ENCODE data around the gene ATXN7L2.

Gene ATXN7L2

DNA sequence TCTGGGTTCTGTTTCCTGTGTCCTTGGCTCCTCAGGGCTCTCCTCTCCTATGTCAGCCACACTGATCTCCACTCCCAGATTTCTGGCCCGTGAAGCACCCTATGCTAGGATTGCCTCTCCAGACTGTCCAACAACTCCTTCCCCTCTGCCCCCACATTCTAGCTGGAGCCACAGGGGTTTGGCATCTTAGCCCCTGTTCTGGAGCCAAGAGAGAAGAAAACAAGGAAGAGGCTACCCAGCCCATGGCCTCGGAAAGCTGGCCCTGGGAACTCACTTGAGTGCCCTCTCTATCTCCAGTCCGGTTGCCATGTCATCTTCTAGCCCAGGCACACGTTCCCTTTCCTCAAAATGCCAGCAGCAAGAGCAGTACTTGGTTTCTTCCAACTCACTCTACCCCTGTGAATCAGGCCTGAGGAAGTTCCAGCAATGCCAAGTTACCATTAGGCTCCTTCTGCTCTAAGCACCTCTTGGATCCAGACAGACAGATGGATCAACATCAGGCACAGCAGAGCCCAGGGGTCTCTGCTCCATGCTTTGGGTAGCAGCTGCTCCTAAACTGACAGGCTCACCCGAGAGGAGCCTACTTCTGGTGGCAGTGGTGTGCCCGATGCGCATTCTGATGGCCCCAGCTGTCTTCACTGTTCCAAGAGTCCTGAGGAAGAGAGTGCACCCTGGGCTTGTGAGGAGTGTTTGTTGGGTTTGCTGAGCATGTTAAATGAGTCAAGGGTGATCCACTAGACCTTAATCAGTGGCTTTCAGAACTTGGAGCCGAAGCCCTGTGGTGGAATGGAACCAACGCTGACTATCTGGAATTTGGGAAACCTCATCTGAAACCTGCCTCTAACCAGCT lies 44.4 kb downstream of the ATXN7L2 start:
- Histone ChIP-seq H3K4me3 (ENCODE audit: low read depth, low read length) (no peak overlapping the region), H3K79me2 (ENCODE audit: control insufficient read depth, insufficient read depth, low read length, unreplicated experiment) (no peaks in the 10 kb centered on the region), H3K27me3 (ENCODE audit: insufficient read depth, low read length) (peaks cover 22% of the 10 kb centered on the region), H3K36me3 (ENCODE audit: insufficient read depth, low read length) (no peaks in the 10 kb centered on the region), H2AFZ (ENCODE audit: low read length, unreplicated experiment) (no peak overlapping the region), H3K27ac (ENCODE audit: low read depth, low read length) (no peak overlapping the region), H3K4me1 (ENCODE audit: control insufficient read depth, insufficient read depth, low read length, unreplicated experiment) (peaks cover 8% of the 10 kb centered on the region)

DNA sequence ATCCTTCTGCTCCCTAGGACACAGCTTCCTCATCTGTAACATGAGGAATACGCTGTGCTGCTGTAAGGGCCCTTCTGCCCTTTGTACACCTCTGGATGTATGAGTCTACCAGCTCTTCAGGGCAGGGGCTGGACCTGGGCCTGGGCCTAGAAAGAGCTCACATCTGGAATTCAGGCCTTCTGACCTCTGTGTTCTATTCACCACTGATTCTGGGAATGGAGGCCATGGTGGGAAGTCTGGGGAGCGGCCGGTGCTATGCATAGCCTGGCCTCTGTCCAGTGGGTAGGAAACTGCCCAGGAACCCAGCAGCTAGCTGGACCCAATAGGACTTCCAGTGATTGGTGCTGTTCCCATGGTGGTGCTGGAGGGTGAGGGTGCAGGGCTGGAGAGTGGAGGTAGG lies 45.0 kb downstream of the ATXN7L2 start:
- Histone ChIP-seq H3K79me2 (ENCODE audit: control insufficient read depth, insufficient read depth, low read length, unreplicated experiment) (no peaks in the 10 kb centered on the region), H3K4me1 (ENCODE audit: control insufficient read depth, insufficient read depth, low read length, unreplicated experiment) (peaks cover 8% of the 10 kb centered on the region), H2AFZ (ENCODE audit: low read length, unreplicated experiment) (no peak overlapping the region), H3K27me3 (ENCODE audit: insufficient read depth, low read length) (peaks cover 20% of the 10 kb centered on the region), H3K36me3 (ENCODE audit: insufficient read depth, low read length) (no peaks in the 10 kb centered on the region), H3K27ac (ENCODE audit: low read depth, low read length) (no peak overlapping the region), H3K4me3 (ENCODE audit: low read depth, low read length) (no peak overlapping the region)

DNA sequence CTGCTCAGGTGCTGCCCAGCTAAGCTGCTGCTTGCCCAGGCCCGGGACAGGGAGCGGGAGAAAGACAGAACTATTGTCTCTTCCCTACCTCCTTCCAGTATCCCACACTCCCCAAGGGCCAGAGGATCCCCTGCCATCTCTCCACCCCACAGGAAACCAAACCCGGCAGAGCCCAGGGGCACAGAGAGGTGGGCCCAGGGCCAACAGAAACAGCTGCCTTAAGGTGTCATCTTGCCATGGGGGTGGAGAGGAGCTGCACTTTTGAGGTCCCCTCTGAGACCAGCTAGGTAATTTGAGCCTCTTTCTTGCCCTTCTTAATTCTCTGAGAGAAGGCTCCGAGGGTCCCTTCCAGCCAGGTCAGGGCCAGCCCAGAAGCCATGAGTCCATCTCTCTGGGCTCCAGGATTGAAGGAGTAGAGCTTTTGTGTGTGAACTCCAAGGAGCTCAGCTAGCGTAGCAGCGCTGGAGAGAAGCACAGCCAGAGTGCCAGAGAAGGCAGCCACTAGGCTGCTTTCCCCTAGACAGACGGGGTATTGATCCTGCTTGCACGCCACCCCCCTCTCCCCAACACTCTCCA lies 46.3 kb downstream of the ATXN7L2 start:
- peaks cover 8% of the 10 kb centered on the region for H3K4me1 ChIP-seq (ENCODE audit: control insufficient read depth, insufficient read depth, low read length, unreplicated experiment)
- H3K27me3 ChIP-seq (ENCODE audit: insufficient read depth, low read length): peaks cover 20% of the 10 kb centered on the region
- H3K27ac ChIP-seq (ENCODE audit: low read depth, low read length): no peak overlapping the region
- no peaks in the 10 kb centered on the region for H3K79me2 ChIP-seq (ENCODE audit: control insufficient read depth, insufficient read depth, low read length, unreplicated experiment)
- no peaks in the 10 kb centered on the region for H3K36me3 ChIP-seq (ENCODE audit: insufficient read depth, low read length)
- no peak overlapping the region for H2AFZ ChIP-seq (ENCODE audit: low read length, unreplicated experiment)
- no peak overlapping the region for H3K4me3 ChIP-seq (ENCODE audit: low read depth, low read length)

DNA sequence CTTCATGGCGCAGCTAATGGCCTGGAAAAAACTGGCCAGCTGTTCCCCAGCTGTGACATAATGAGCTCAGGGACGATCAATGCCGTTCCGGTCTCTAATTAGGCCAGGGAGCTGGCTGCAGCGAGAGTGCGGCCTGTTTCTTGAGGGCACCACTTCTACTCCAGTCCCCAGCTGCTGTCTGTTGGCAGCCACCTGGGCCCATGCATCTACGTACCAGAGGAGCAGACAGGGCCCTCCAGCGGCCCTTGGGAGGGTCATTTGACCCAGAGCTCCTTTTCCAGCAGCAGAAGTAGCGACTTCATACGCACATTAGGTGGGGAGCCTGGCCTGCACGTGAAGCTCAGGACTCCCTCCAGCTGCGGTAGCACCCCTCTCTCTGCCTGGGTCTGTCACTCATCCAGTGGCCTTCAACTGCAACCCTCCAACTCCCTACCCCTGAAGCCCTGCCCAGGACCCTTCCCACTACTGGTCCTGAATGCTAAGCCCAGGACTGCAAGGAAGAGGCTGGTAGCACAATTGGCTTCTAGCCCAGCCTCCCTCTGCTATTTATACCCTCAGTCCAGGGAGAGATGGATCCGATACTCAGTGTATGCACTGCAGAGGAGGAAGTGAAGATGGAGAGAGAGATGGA lies 46.9 kb downstream of the ATXN7L2 start:
- Histone ChIP-seq H3K27me3 (ENCODE audit: insufficient read depth, low read length) (peaks cover 20% of the 10 kb centered on the region), H2AFZ (ENCODE audit: low read length, unreplicated experiment) (no peak overlapping the region), H3K27ac (ENCODE audit: low read depth, low read length) (no peak overlapping the region), H3K36me3 (ENCODE audit: insufficient read depth, low read length) (no peaks in the 10 kb centered on the region), H3K4me1 (ENCODE audit: control insufficient read depth, insufficient read depth, low read length, unreplicated experiment) (peaks cover 8% of the 10 kb centered on the region), H3K79me2 (ENCODE audit: control insufficient read depth, insufficient read depth, low read length, unreplicated experiment) (no peaks in the 10 kb centered on the region), H3K4me3 (ENCODE audit: low read depth, low read length) (no peak overlapping the region)

- peaks cover 8% of the 10 kb centered on the region for H3K4me1 ChIP-seq (ENCODE audit: control insufficient read depth, insufficient read depth, low read length, unreplicated experiment)
- no peaks in the 10 kb centered on the region for H3K79me2 ChIP-seq (ENCODE audit: control insufficient read depth, insufficient read depth, low read length, unreplicated experiment)
- H3K27ac ChIP-seq (ENCODE audit: low read depth, low read length): no peak overlapping the region
- H3K4me3 ChIP-seq (ENCODE audit: low read depth, low read length): no peak overlapping the region
- H2AFZ ChIP-seq (ENCODE audit: low read length, unreplicated experiment): no peak overlapping the region
- H3K27me3 ChIP-seq (ENCODE audit: insufficient read depth, low read length): peaks cover 15% of the 10 kb centered on the region
- no peaks in the 10 kb centered on the region for H3K36me3 ChIP-seq (ENCODE audit: insufficient read depth, low read length)
These were observed 47.7 kb downstream of the ATXN7L2 start for GRCh38 chr1:109531380-109531779.

DNA sequence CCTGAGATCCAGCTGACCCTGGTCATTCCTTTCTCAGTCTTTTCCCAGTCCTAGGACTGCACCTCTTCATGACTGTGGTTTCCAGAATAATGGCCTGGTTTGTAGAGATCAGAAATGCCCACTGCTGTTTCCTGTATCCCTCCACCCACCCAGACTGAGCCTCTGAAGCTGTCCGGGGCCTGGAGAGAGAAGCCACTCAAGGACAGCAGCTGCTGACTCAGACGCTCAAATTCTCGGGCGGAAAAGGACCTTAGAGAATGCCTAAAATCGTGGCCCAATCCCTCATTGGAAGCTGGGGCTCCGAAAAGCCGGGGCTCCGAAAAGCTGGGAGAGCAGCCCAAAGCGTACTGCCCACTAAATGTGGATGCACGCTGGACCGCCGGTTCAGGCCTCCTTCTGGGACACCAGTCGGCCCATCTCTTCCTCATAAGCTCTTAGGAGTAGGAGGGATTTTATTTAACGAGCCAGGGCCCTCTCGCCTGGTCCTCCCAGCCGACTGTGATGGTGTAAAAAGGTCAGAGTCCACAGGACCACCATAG lies 48.2 kb downstream of the ATXN7L2 start:
- Histone ChIP-seq H3K4me1 (ENCODE audit: control insufficient read depth, insufficient read depth, low read length, unreplicated experiment) (peaks cover 8% of the 10 kb centered on the region), H2AFZ (ENCODE audit: low read length, unreplicated experiment) (no peak overlapping the region), H3K27ac (ENCODE audit: low read depth, low read length) (no peak overlapping the region), H3K4me3 (ENCODE audit: low read depth, low read length) (0 out of 2 replicates have a peak overlapping the region, but pooled peaks have one; percentile 26), H3K36me3 (ENCODE audit: insufficient read depth, low read length) (no peaks in the 10 kb centered on the region), H3K27me3 (ENCODE audit: insufficient read depth, low read length) (peaks cover 11% of the 10 kb centered on the region), H3K79me2 (ENCODE audit: control insufficient read depth, insufficient read depth, low read length, unreplicated experiment) (no peaks in the 10 kb centered on the region)

GRCh38 chr1:109532365-109533136 lies 48.8 kb downstream of the ATXN7L2 start:
- Histone ChIP-seq H2AFZ (ENCODE audit: low read length, unreplicated experiment) (peak overlapping the region; percentile 95), H3K36me3 (ENCODE audit: insufficient read depth, low read length) (no peaks in the 10 kb centered on the region), H3K27ac (ENCODE audit: low read depth, low read length) (no peak overlapping the region), H3K27me3 (ENCODE audit: insufficient read depth, low read length) (peaks cover 4% of the 10 kb centered on the region; the same call in 1 of the 2 replicates), H3K79me2 (ENCODE audit: control insufficient read depth, insufficient read depth, low read length, unreplicated experiment) (no peaks in the 10 kb centered on the region), H3K4me1 (ENCODE audit: control insufficient read depth, insufficient read depth, low read length, unreplicated experiment) (peaks cover 8% of the 10 kb centered on the region), H3K4me3 (ENCODE audit: low read depth, low read length) (0 out of 2 replicates have a peak overlapping the region, but pooled peaks have one; percentile 26)

GRCh38 chr1:109534307-109534858 lies 50.7 kb downstream of the ATXN7L2 start:
- Histone ChIP-seq H2AFZ (ENCODE audit: low read length, unreplicated experiment) (no peak overlapping the region), H3K4me1 (ENCODE audit: control insufficient read depth, insufficient read depth, low read length, unreplicated experiment) (peaks cover 8% of the 10 kb centered on the region), H3K36me3 (ENCODE audit: insufficient read depth, low read length) (no peaks in the 10 kb centered on the region), H3K27ac (ENCODE audit: low read depth, low read length) (no peak overlapping the region), H3K79me2 (ENCODE audit: control insufficient read depth, insufficient read depth, low read length, unreplicated experiment) (no peaks in the 10 kb centered on the region), H3K27me3 (ENCODE audit: insufficient read depth, low read length) (no peaks in the 10 kb centered on the region), H3K4me3 (ENCODE audit: low read depth, low read length) (no peak overlapping the region)

GRCh38 chr1:109535481-109535880 lies 51.8 kb downstream of the ATXN7L2 start:
- Histone ChIP-seq H3K4me1 (ENCODE audit: control insufficient read depth, insufficient read depth, low read length, unreplicated experiment) (peaks cover 8% of the 10 kb centered on the region), H3K4me3 (ENCODE audit: low read depth, low read length) (no peak overlapping the region), H3K36me3 (ENCODE audit: insufficient read depth, low read length) (no peaks in the 10 kb centered on the region), H2AFZ (ENCODE audit: low read length, unreplicated experiment) (no peak overlapping the region), H3K27me3 (ENCODE audit: insufficient read depth, low read length) (no peaks in the 10 kb centered on the region), H3K79me2 (ENCODE audit: control insufficient read depth, insufficient read depth, low read length, unreplicated experiment) (no peaks in the 10 kb centered on the region), H3K27ac (ENCODE audit: low read depth, low read length) (no peak overlapping the region)

DNA sequence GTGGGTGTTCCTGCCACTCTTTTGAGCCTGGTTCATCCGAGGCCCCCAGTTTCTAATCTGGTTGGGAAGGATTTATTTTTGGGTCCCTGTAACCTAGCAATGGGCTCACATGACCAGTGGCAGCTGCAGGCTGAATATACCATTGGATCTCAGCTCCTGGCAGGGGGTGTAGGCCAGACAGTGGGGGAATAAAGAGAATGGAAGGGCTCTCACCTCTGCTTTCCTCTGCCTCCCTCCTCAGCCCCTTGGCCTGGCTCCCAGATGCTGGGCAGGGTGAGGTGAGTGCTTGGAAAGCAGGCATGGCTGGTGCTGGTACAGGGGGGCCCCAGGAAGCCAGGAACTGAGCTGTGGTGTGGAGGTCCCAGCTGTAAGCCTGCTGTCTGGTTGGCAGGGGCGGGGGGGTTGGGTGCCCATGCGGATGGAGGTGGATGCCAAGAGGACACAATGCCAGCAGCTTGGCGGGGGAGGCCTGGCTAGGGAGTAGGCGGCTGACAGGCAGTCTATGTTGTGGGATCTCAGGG lies 52.3 kb downstream of the ATXN7L2 start:
- H3K79me2 ChIP-seq (ENCODE audit: control insufficient read depth, insufficient read depth, low read length, unreplicated experiment): no peaks in the 10 kb centered on the region

More for the DNA sequence above, 52.3 kb downstream of the ATXN7L2 start:
- no peak overlapping the region for H3K4me3 ChIP-seq (ENCODE audit: low read depth, low read length)
- no peak overlapping the region for H2AFZ ChIP-seq (ENCODE audit: low read length, unreplicated experiment)
- peaks cover 8% of the 10 kb centered on the region for H3K4me1 ChIP-seq (ENCODE audit: control insufficient read depth, insufficient read depth, low read length, unreplicated experiment)
- H3K36me3 ChIP-seq (ENCODE audit: insufficient read depth, low read length): no peaks in the 10 kb centered on the region
- no peak overlapping the region for H3K27ac ChIP-seq (ENCODE audit: low read depth, low read length)
- H3K27me3 ChIP-seq (ENCODE audit: insufficient read depth, low read length): no peaks in the 10 kb centered on the region
